GM12864 (cell line): ENCODE results near the gene USP32.
"Not testable (repeated sequence)": the region's sequence is repeated elsewhere in the genome, so short reads cannot be mapped to it uniquely, and the experiment has no call there.

ENCODE experiments used
- DNase-seq: peaks from one replicate; pipeline ENCODE4 v3.0.0-alpha.2; 2011; ENCODE audit warnings: low read depth
- H3K4me3 ChIP-seq: 2 replicates; pipeline ENCODE4 v1.5.1; 2011; ENCODE audit warnings: mild to moderate bottlenecking, low read depth, low read length, control low read depth
- CTCF ChIP-seq: IDR thresholded peaks from 2 replicates; pipeline ENCODE4 v1.5.1; 2011; ENCODE audit warnings: low read depth, mild to moderate bottlenecking, moderate library complexity, low read length, control low read depth, inconsistent platforms; ENCODE audit errors: missing control alignments

Gene USP32

GRCh38 chr17:60345233-60345632 lies 46.7 kb downstream of the USP32 start:
- no peak for DNase-seq
- H3K4me3 ChIP-seq, result no peak overlapping the region
- no peak for TF ChIP-seq CTCF

- DNase-seq, H3K4me3 ChIP-seq: not testable (repeated sequence)
Measured at GRCh38 chr17:60342492-60342891, 49.4 kb downstream of the USP32 start.

GRCh38 chr17:60335289-60335688 lies 56.6 kb downstream of the USP32 start:
- TF ChIP-seq CTCF, result no peak
- no peak for DNase-seq
- no peak overlapping the region for H3K4me3 ChIP-seq

- no peak for TF ChIP-seq CTCF
- DNase-seq, result no peak
- H3K4me3 ChIP-seq, result no peak overlapping the region
Measured at GRCh38 chr17:60333628-60334031, 58.3 kb downstream of the USP32 start.

- not testable (repeated sequence) for DNase-seq, H3K4me3 ChIP-seq
Measured at GRCh38 chr17:60333072-60333471, 58.9 kb downstream of the USP32 start.

- no peak overlapping the region for H3K4me3 ChIP-seq
- TF ChIP-seq CTCF, result no peak
- DNase-seq, result no peak
Measured at GRCh38 chr17:60332574-60332973, 59.4 kb downstream of the USP32 start.

GRCh38 chr17:60330731-60331130 lies 61.2 kb downstream of the USP32 start:
- TF ChIP-seq CTCF, result no peak
- no peak for DNase-seq
- no peak overlapping the region for H3K4me3 ChIP-seq

- DNase-seq, result no peak
- no peak overlapping the region for H3K4me3 ChIP-seq
- no peak for TF ChIP-seq CTCF
Measured at GRCh38 chr17:60328679-60329078, 63.3 kb downstream of the USP32 start.
